GM12892 (cell line): ENCODE measurements around the gene KIAA0513.

Source experiments
- POLR2A ChIP-seq: IDR thresholded peaks from 2 replicates; pipeline ENCODE4 v1.6.1; 2011; ENCODE audit warnings: low read depth, low read length, control low read depth
- TAF1 ChIP-seq: IDR thresholded peaks from 2 replicates; pipeline ENCODE4 v1.6.1; 2011; ENCODE audit warnings: low read depth, mild to moderate bottlenecking, control low read depth, low read length, borderline replicate concordance

DNA sequence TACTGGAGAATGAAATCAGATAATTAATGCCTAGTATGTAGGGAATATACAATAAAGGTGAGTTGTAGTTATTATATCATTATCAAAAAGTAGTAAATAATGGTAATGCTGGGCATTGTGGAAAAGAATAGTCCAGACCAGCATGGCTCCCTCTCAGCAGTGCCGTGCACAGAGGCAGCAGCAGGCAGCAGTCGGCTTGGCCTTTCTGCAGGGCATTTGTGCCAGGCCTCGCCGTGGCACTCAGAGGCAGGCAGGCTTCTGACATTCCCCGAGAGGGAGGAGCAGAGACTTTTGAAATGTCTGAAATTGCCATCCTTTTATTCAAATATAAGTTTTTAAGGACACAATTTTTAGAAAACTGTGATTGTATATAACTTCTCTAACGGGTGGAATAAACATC is 15.0 kb downstream of the KIAA0513 start:
- TF ChIP-seq POLR2A (no peak), TAF1 (no peak)
